ENCODE measurements around the gene OTULINL. TPM values are rescaled to one million over a fixed set of nuclear protein-coding genes. Genes with fewer than 3 reads are reported as not detected.

Gene OTULINL
- polyA plus RNA-seq, 3 donors: 10.6 to 13.5 (median 12.9) TPM

GRCh38 chr5:14644623-14645237, 63.1 kb downstream of the OTULINL start:
- DNase-seq (ENCODE audit: extremely low read depth in 1 of 11, low read depth in 9 of 11, low spot score in 4 of 11): no peak

- no peak for DNase-seq (ENCODE audit: extremely low read depth in 1 of 11, low read depth in 9 of 11, low spot score in 4 of 11)
Measured at GRCh38 chr5:14650052-14650451, 68.5 kb downstream of the OTULINL start.

GRCh38 chr5:14655146-14655741, 73.7 kb downstream of the OTULINL start:
- no peak for DNase-seq (ENCODE audit: extremely low read depth in 1 of 11, low read depth in 9 of 11, low spot score in 4 of 11)

- DNase-seq (ENCODE audit: extremely low read depth in 1 of 11, low read depth in 9 of 11, low spot score in 4 of 11): no peak
Measured at GRCh38 chr5:14656898-14657297, 75.3 kb downstream of the OTULINL start.

GRCh38 chr5:14659821-14660607, 78.4 kb downstream of the OTULINL start:
- DNase-seq (ENCODE audit: extremely low read depth in 1 of 11, low read depth in 9 of 11, low spot score in 4 of 11): no peak

- DNase-seq (ENCODE audit: extremely low read depth in 1 of 11, low read depth in 9 of 11, low spot score in 4 of 11): no peak
Measured at GRCh38 chr5:14660833-14661232, 79.2 kb downstream of the OTULINL start.

Other genes starting within 250 kb of the OTULINL start
- 10 to 100 TPM; 18.2 to 20.5 (median 19.4) TPM for gene OTULIN, start 82.9 kb downstream of the OTULINL start, polyA plus RNA-seq (ENCODE audit: insufficient read length in 3 of 3)